ENCODE measurements around the gene RAD51B.

RAD51B gene

DNA sequence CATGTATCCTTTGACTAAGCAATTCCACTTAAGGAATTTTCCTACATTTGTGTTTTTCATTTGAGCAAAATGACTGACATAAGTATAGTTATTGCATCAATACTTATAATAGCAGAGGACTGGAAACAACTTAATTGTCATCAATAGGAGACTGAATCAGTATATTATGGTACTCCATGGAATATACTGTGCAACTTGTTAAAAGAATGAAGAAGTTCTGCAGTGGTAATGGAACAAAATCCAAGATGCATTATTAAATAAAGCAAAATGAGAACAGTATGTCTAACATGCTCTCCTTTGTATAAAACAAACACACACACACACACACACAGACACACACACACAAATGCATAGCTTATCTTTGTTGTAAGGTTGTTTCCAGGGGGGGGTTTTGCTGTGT lies 303.1 kb downstream of the RAD51B start:
- no peak for DNase-seq (ENCODE audit: low read depth, low spot score)
- no peak overlapping the region for H3K4me3 ChIP-seq (ENCODE audit: low read length)

DNA sequence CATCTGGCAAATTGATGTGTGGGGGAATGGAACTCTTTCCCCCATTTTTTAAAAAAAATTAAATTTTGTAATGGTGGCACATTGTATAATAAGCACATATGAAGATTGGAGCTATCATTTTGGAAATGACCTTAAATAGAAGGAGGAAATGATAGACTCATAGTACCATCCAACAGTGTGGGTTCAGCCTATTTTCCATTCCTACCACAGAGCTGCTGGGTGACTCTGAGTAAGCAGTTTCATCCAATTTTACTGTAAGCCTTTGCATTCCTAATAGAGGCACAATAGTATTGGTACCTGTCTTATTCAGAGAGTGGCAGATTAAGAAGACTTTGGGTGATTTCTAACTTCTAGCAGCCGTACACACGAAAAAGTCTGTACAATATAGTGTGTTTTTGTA lies 304.5 kb downstream of the RAD51B start:
- no peak overlapping the region for H3K4me3 ChIP-seq (ENCODE audit: low read length)
- no peak for DNase-seq (ENCODE audit: low read depth, low spot score)

- H3K4me3 ChIP-seq (ENCODE audit: low read length) = no peak overlapping the region
- DNase-seq (ENCODE audit: low read depth, low spot score) = no peak
These were observed 305.6 kb downstream of the RAD51B start for GRCh38 chr14:68124979-68125731.

DNA sequence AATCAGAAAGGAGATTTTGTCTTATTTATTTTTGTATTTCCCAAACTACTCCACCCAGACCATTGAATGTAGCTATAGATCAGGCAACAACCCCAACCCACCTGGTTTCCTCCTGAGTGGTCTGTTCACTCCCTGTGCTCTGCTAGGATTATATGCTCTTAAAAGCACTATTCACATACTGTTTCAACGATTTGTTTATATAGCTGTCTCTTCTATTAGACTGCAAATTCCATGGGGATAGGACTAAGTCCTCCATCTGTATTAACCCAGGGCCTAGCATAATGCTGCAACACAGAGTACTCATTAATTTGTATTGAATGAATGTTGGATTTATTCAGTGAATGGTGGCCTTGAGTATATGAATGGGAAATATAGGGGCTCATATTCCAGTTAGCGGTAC lies 307.6 kb downstream of the RAD51B start:
- no peak for DNase-seq (ENCODE audit: low read depth, low spot score)

GRCh38 chr14:68131907-68132306 lies 312.3 kb downstream of the RAD51B start:
- no peak overlapping the region for H3K4me3 ChIP-seq (ENCODE audit: low read length)
- DNase-seq (ENCODE audit: low read depth, low spot score) = no peak

More for the DNA sequence above, 307.6 kb downstream of the RAD51B start:
- no peak overlapping the region for H3K4me3 ChIP-seq (ENCODE audit: low read length)

DNA sequence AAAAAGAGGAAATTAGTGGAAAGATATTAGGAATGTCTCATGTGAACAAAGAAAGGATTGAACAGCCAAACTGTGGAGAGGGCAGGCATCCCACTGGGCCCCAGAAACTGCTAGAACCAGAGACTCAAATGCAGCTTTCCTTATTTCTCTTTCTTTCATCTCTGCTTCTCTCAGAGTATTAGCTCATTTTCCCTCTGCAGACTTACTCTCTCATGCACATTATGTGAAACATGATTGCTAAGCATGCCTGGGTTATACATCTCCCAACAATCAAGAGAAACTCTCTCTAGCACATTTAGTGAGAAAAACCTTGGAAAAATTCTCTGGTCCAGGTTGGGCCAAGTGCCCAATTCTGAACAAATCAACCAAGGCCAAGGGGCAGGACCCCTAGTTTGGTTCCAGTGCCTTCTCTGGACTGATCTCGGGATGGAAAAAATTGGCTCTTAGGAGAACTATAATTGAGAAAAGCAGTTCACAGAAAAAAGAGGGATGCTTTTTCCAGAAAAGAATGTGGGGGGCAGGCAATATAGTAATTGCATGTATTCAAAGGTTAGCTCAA lies 313.1 kb downstream of the RAD51B start:
- DNase-seq (ENCODE audit: low read depth, low spot score) = no peak

DNA sequence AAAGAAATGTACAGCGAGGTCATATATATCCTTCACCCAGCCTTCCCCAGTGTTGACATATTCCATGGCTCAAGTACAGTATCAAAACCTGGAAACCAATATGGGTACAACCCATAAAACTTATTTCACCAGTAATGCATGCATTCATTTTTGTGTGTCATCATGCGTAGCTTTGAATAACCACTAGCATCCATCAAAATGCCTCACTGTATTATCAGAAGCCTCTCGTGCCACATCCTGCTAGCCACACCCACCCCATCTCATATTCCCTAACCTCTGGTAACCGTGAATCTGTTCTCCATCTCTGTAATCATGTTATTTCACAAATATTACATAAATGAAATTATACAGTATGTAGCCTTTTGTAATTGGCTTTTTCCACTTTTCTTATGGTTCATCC lies 314.3 kb downstream of the RAD51B start:
- no peak overlapping the region for H3K4me3 ChIP-seq (ENCODE audit: low read length)
- no peak for DNase-seq (ENCODE audit: low read depth, low spot score)

More for the DNA sequence above, 313.1 kb downstream of the RAD51B start:
- no peak overlapping the region for H3K4me3 ChIP-seq (ENCODE audit: low read length)

DNA sequence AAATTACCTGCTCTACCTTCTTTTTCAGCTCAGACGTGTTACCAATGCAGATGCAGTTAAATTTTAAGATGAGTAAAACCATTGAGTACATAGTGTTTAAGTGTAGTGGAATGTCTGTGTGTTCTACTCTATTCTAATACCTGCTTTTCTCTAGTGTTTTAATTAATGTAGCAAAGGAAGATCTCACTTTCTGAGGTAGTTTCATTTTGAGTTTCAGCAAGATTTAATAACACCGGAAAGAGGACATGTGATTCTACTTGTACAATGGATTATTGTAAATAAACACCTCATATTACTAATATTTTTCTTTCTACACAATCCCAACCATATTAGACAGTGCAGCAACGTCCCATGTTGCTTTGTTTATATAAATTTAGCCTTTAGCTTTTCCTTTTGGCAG lies 315.4 kb downstream of the RAD51B start:
- no peak overlapping the region for H3K4me3 ChIP-seq (ENCODE audit: low read length)

DNA sequence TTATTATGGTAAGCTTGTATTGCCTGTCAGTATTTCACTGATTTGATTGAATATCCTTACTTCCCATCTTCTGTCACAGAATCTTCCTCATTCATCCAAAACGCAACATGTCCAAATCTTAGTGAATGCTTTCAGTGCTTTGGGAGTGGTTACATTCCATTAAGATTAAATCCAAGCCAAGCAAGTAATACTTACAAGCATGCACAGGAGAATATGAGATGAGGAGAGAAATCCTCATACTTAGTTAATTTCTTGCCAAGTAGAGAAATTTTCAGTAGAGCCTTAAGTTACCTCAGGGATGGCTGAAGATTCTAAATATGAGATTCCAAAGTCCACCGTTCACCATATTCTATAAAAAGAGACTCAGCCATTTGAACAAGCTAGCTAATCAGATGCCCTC lies 316.0 kb downstream of the RAD51B start:
- no peak overlapping the region for H3K4me3 ChIP-seq (ENCODE audit: low read length)
- no peak for DNase-seq (ENCODE audit: low read depth, low spot score)

More for the DNA sequence above, 315.4 kb downstream of the RAD51B start:
- no peak for DNase-seq (ENCODE audit: low read depth, low spot score)

GRCh38 chr14:68137704-68138619 lies 318.4 kb downstream of the RAD51B start:
- no peak for DNase-seq (ENCODE audit: low read depth, low spot score)
- H3K4me3 ChIP-seq (ENCODE audit: low read length) = no peak overlapping the region

GRCh38 chr14:68139431-68140075 lies 320.0 kb downstream of the RAD51B start:
- no peak for DNase-seq (ENCODE audit: low read depth, low spot score)
- H3K4me3 ChIP-seq (ENCODE audit: low read length) = no peak overlapping the region

GRCh38 chr14:68140076-68140741 lies 320.6 kb downstream of the RAD51B start:
- no peak for DNase-seq (ENCODE audit: low read depth, low spot score)
- no peak overlapping the region for H3K4me3 ChIP-seq (ENCODE audit: low read length)

DNA sequence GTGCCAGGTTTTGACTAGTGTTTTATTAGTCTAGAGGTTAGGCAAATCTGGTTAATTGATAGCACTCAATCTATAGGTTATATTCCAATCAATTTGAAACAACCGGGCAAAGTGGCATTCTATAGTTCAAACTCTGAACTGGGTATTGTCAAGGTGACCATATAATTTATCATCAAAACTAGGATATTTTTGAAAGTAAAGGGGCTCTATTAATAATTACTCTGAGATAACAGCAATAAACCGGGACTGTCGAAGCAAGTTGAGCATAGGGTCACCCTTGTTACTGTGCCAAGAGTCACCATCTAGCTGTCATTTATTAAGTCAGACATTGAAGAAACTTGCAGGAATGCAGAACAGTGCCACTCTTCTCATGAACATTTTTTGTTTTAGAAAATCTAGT lies 321.2 kb downstream of the RAD51B start:
- H3K4me3 ChIP-seq (ENCODE audit: low read length) = no peak overlapping the region
- DNase-seq (ENCODE audit: low read depth, low spot score) = no peak

DNA sequence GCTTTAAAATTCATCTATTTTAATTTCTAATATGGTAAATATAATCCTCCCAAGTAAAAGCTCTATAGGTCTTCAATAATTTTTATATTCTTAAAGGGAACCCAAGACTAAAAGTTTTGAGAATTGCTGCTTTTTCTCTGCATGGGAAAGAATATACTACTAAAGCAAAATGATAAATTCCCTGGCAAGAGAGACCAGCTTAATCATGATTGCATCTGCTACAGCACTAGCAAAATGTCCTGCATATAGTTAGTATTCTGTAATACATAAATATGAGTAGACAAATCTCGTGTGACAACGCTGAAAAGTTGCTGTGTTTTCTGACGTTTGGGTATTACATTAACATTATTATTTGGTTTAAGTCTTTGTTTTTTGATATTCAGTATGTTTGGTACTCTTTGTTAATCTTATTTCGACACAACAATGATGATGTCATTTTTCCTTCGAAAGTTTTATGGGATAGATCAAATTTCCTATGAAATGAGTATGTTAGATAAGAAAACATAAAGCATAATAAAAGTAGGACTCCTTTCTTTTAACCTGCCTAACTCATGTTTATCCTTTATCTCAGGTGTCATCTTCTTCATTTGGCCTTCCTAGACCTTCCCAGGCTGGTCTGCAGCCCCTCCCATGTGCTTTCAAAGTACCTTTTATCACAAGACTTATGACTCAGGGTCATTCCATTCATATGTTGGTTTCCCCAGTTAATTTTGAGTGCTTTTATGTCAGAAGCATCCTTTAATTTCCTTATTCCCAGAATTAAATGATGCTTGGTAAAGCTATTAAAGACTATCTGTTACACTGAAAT lies 321.9 kb downstream of the RAD51B start:
- no peak for DNase-seq (ENCODE audit: low read depth, low spot score)
- no peak overlapping the region for H3K4me3 ChIP-seq (ENCODE audit: low read length)

GRCh38 chr14:68143341-68143841 lies 323.8 kb downstream of the RAD51B start:
- no peak overlapping the region; the same call in 1 of the 2 replicates for H3K4me3 ChIP-seq (ENCODE audit: low read length)
- peak; percentile 91 for DNase-seq (ENCODE audit: low read depth, low spot score)

DNA sequence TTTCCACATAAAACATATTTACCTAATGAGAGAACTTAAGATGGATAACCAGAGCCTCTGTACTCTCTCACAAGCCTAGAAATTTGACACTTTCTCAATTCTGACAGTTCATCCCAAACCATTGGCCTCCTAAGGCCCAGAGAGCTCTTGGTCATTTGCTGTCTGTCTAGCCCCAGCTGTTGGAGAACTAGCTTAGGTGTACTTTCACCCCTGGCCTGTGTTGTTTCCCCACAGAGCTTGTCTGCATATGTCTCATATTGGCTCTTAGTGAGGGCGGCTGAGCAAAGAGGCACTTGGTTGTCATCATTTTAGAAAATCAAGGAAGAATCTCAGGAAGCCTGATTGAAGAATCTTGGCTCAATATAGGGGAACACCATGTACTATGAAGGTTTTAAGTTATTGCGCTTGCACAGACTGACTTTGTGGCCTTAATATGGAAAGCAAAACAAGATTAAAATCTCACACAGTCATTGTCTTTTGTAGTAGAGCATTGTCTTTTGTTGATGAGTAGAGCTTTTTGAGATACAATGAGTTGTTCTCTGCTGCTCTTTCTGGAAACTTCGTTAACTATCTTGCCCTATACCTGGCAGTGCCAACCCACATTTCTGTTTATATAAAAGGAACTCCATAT lies 324.6 kb downstream of the RAD51B start:
- H3K4me3 ChIP-seq (ENCODE audit: low read length) = no peak overlapping the region
- DNase-seq (ENCODE audit: low read depth, low spot score) = peak; percentile 27

- H3K4me3 ChIP-seq (ENCODE audit: low read length) = no peak overlapping the region
- DNase-seq (ENCODE audit: low read depth, low spot score) = no peak
These were observed 325.5 kb downstream of the RAD51B start for GRCh38 chr14:68145036-68145435.

DNA sequence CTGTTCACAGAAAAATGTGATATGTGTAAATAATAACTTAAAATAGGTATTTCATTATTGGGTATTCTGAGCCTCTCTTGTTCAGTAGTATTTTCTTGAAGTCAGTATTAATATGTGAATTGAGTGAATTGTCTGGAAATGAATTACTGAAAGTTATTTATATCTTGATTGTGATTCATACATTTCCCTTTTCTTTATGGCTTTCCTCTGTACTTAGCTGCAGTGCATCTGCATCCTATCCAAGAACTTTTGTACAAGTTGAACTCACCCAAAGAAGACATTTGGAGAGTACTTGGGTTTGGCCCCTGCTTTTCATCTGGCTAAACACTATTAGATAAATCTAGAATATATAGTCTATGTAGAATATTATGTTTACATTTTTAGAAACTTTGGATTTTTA lies 326.0 kb downstream of the RAD51B start:
- no peak for DNase-seq (ENCODE audit: low read depth, low spot score)

More for the DNA sequence above, 326.0 kb downstream of the RAD51B start:
- H3K4me3 ChIP-seq (ENCODE audit: low read length) = no peak overlapping the region

Data from Jurkat, Clone E6-1 (cell line).